HCT116 (cell line): ENCODE results near the gene HERC2. TPM values are rescaled to one million over a fixed set of nuclear protein-coding genes. Genes with fewer than 3 reads are reported as not detected.

ENCODE experiments used
- ATAC-seq: fragments of 200-7000 bp; cut with Tn5 transposase; 2 replicates; pipeline ENCODE4 v1.9.1; 2020; ENCODE audit warnings: mild to moderate bottlenecking, moderate library complexity
- BruUV-seq: library from RNA; stranded (reverse); fragments of 400-500 nt; replicated peaks from 2 replicates; lab custom pipeline; 2021; lab: Mats Ljungman, UMichigan
- CTCF ChIA-PET: fragments of 300-600 bp; sonication (Branson Sonifier 250); formaldehyde crosslinking; loops from one replicate; lab custom pipeline; 2021; ENCODE audit warnings: antibody characterized with exemption; lab: Charles Lee
- POLR2A ChIA-PET: fragments of 300-600, 350-600 bp; sonication (Branson Sonifier 250); formaldehyde crosslinking; loops from one replicate; lab custom pipeline; 2021; ENCODE audit warnings: antibody characterized with exemption; lab: Charles Lee
- RAD21 ChIA-PET, 2 experiments: fragments of 300-600 bp; sonication (Branson Sonifier 250); formaldehyde crosslinking; loops; one replicate each; lab custom pipeline; 2023; ENCODE audit warnings: low total read pairs in 2 of 2; ENCODE audit not compliant: uncharacterized antibody in 2 of 2, unreplicated experiment in 2 of 2, low non-redundant PET in 1 of 2; lab: Charles Lee
- DNase-seq: peaks from one replicate; pipeline ENCODE4 v3.0.0-alpha.2; 2010; ENCODE audit warnings: low read depth, low spot score
- H2AFZ ChIP-seq: fragments of 200-600 bp; shearing (Covaris generic), sonication (generic); 2 replicates; pipeline ENCODE4 v1.6.1; 2017; ENCODE audit warnings: low read depth, mixed run types, mixed read lengths, antibody characterized with exemption, low read length; ENCODE audit not compliant: poor library complexity, severe bottlenecking
- H3K27ac ChIP-seq: 2 replicates; pipeline ENCODE4 v1.5.1; 2012; ENCODE audit warnings: low read depth, low read length
- H3K27me3 ChIP-seq: fragments of 200-600 bp; sonication (generic); 2 replicates; pipeline ENCODE4 v1.6.1; 2016; ENCODE audit warnings: mixed run types, low read length, mixed read lengths; ENCODE audit not compliant: insufficient read depth
- H3K36me3 ChIP-seq, 2 experiments: fragments of 200-500 bp in 1 of 2; fragments of 200-600 bp in 1 of 2; sonication (Bioruptor generic) in 1 of 2; sonication (generic) in 1 of 2; 2 replicates each; pipeline versions ENCODE4 v1.5.1 to v1.6.1; 2014 to 2016; ENCODE audit warnings: low read length in 2 of 2, inconsistent platforms in 1 of 2, mixed read lengths in 1 of 2, mixed run types in 1 of 2; ENCODE audit not compliant: insufficient read depth in 2 of 2, control insufficient read depth in 1 of 2
- H3K4me1 ChIP-seq, 2 experiments: fragments of 200-600 bp in 1 of 2; sonication (generic) in 1 of 2; 2 replicates each; pipeline versions ENCODE4 v1.5.1 to v1.6.1; 2012 to 2017; ENCODE audit warnings: low read length in 2 of 2, inconsistent platforms in 1 of 2, mild to moderate bottlenecking in 1 of 2, mixed read lengths in 1 of 2, mixed run types in 1 of 2, moderate library complexity in 1 of 2; ENCODE audit not compliant: insufficient read depth in 2 of 2, control insufficient read depth in 1 of 2
- H3K4me2 ChIP-seq: fragments of 200-600 bp; sonication (generic); 2 replicates; pipeline ENCODE4 v1.6.1; 2017; ENCODE audit warnings: mixed run types, low read length, mixed read lengths
- H3K4me3 ChIP-seq, 2 experiments: fragments of 200-600 bp in 1 of 2; sonication (generic) in 1 of 2; replicated peaks in 1 of 2; 2 replicates each; pipeline ENCODE4 v1.5.1; 2011 to 2016; ENCODE audit warnings: low read length in 2 of 2, control low read depth in 1 of 2, low read depth in 1 of 2, mild to moderate bottlenecking in 1 of 2, mixed read lengths in 1 of 2, mixed run types in 1 of 2
- H3K79me2 ChIP-seq: fragments of 200-600 bp; sonication (generic); 2 replicates; pipeline ENCODE4 v1.6.1; 2017; ENCODE audit warnings: mild to moderate bottlenecking, mixed run types, low read length, moderate library complexity, mixed read lengths; ENCODE audit not compliant: insufficient read depth
- H3K9ac ChIP-seq: fragments of 200-600 bp; sonication (generic); 2 replicates; pipeline ENCODE4 v1.6.1; 2016; ENCODE audit warnings: low read length, mixed read lengths
- H3K9me2 ChIP-seq: fragments of 200-600 bp; sonication (generic), shearing (Covaris generic); 2 replicates; pipeline ENCODE4 v1.6.1; 2017; ENCODE audit warnings: mixed run types, mild to moderate bottlenecking, moderate library complexity; ENCODE audit not compliant: insufficient read depth
- H3K9me3 ChIP-seq, 2 experiments: fragments of 200-500 bp in 1 of 2; fragments of 200-600 bp in 1 of 2; sonication (Bioruptor generic) in 1 of 2; sonication (generic) in 1 of 2; 2 replicates each; pipeline ENCODE4 v1.6.1; 2014 to 2017; ENCODE audit warnings: low read length in 2 of 2, mixed read lengths in 2 of 2, inconsistent platforms in 1 of 2, low read depth in 1 of 2, mild to moderate bottlenecking in 1 of 2, mixed run types in 1 of 2, moderate library complexity in 1 of 2; ENCODE audit not compliant: control insufficient read depth in 1 of 2, insufficient read depth in 1 of 2
- H4K20me1 ChIP-seq: fragments of 200-600 bp; sonication (generic), shearing (Covaris generic); 2 replicates; pipeline ENCODE4 v1.6.1; 2017; ENCODE audit warnings: mixed run types, mild to moderate bottlenecking, moderate library complexity; ENCODE audit not compliant: insufficient read depth
- ATF3 ChIP-seq: IDR thresholded peaks from 2 replicates; pipeline ENCODE4 v1.6.1; 2012
- CTCF ChIP-seq, 3 experiments: fragments of 200-600 bp in 1 of 3; sonication (generic) in 1 of 3; IDR thresholded peaks in 2 of 3; conservative IDR thresholded peaks in 1 of 3; 2 replicates each; pipeline ENCODE4 v1.5.1; 2012 to 2017; ENCODE audit warnings: low read depth in 2 of 3, low read length in 2 of 3, antibody characterized with exemption in 1 of 3, borderline replicate concordance in 1 of 3, control low read depth in 1 of 3, mild to moderate bottlenecking in 1 of 3, mixed read lengths in 1 of 3, mixed run types in 1 of 3, moderate library complexity in 1 of 3; ENCODE audit not compliant: insufficient read depth in 1 of 3
- EGR1 ChIP-seq: IDR thresholded peaks from 2 replicates; pipeline ENCODE4 v1.6.1; 2012; ENCODE audit warnings: low read depth
- EZH2 ChIP-seq: fragments of 200-600 bp; sonication (generic); IDR thresholded peaks from 2 replicates; pipeline ENCODE4 v1.6.1; 2017; ENCODE audit warnings: antibody characterized with exemption, mixed run types
- EZH2phosphoT487 ChIP-seq: fragments of 200-600 bp; IDR thresholded peaks from 2 replicates; pipeline ENCODE4 v1.6.1; 2018; ENCODE audit warnings: antibody characterized with exemption, borderline replicate concordance
- FOSL1 ChIP-seq: IDR thresholded peaks from 2 replicates; pipeline ENCODE4 v1.6.1; 2012; ENCODE audit warnings: low read depth
- MAX ChIP-seq: IDR thresholded peaks from 2 replicates; pipeline ENCODE4 v1.6.1; 2012
- POLR2A ChIP-seq: IDR thresholded peaks from 2 replicates; pipeline ENCODE4 v1.7.0; 2011; ENCODE audit warnings: borderline replicate concordance; ENCODE audit not compliant: insufficient read depth, insufficient read length; ENCODE audit errors: extremely low read depth
- REST ChIP-seq: IDR thresholded peaks from 2 replicates; pipeline ENCODE4 v1.6.1; 2012; ENCODE audit warnings: low read depth
- SIN3A ChIP-seq: IDR thresholded peaks from 2 replicates; pipeline ENCODE4 v1.6.1; 2012; ENCODE audit warnings: low read depth
- SP1 ChIP-seq: IDR thresholded peaks from 2 replicates; pipeline ENCODE4 v1.6.1; 2012; ENCODE audit warnings: low read depth
- SRF ChIP-seq: IDR thresholded peaks from 2 replicates; pipeline ENCODE4 v1.6.1; 2012; ENCODE audit warnings: low read depth
- ZBTB33 ChIP-seq: IDR thresholded peaks from 2 replicates; pipeline ENCODE4 v1.6.1; 2011; ENCODE audit warnings: mild to moderate bottlenecking, low read length, moderate library complexity; ENCODE audit not compliant: insufficient replicate concordance; ENCODE audit errors: extremely low read depth
- intact Hi-C: fragments of 100-400 bp; cut with micrococcal nuclease; formaldehyde crosslinking; loops from 2 replicates; pipeline ENCODE4 v1.10.0; 2022
- total RNA-seq: library from RNA; stranded (reverse); gene quantifications from one replicate; pipeline ENCODE4 v1.2.1, GENCODE V29; 2021; ENCODE audit not compliant: unreplicated experiment

Gene HERC2
- total RNA-seq, 1 experiment from 2014 or later = 55.5 TPM

GRCh38 chr15:28116521-28117431 is 205.2 kb downstream of the HERC2 start:
- no peaks in the 10 kb centered on the region for H3K27me3 ChIP-seq
- H3K36me3 ChIP-seq = peaks cover 6 to 20% of the 10 kb centered on the region in 2 experiments; a peak in 3 of 4 replicates
- no peak overlapping the region for H3K4me3 ChIP-seq
- POLR2A ChIA-PET = no interaction called here
- TF ChIP-seq ATF3 (no peak), EZH2phosphoT487 (no peak), FOSL1 (no peak), SIN3A (no peak), ZBTB33 (no peak), POLR2A (no peak), SRF (no peak), EZH2 (no peak), EGR1 (no peak), CTCF (IDR thresholded peaks at IDR 0.05 in 2 of 3, conservative IDR thresholded peaks at IDR 0.05 in 1 of 3; ENCODE audit: borderline replicate concordance in 1 of 3, insufficient read depth in 1 of 3, low read depth in 2 of 3, low read length in 2 of 3) (no peak), MAX (no peak), REST (no peak), SP1 (no peak)
- no peak overlapping the region for H2AFZ ChIP-seq
- no peaks in the 10 kb centered on the region for H3K79me2 ChIP-seq
- H3K27ac ChIP-seq = no peak overlapping the region
- DNase-seq (no peak), ATAC-seq (no peak)
- intact Hi-C loops = no loop called here
- no TSS peak for BruUV-seq
- no peak overlapping the region for H3K4me2 ChIP-seq
- H3K9me2 ChIP-seq = no peaks in the 10 kb centered on the region
- H3K9me3 ChIP-seq = no peaks in the 10 kb centered on the region
- no peak overlapping the region for H3K9ac ChIP-seq
- RAD21 ChIA-PET = no interaction called here
- CTCF ChIA-PET = interaction anchor here (3.2 kb wide), 1 partner anchor 10 kb away, joined by 8 read pairs; no protein-coding TSS in a partner anchor
- no peaks in the 10 kb centered on the region for H4K20me1 ChIP-seq
- no peaks in the 10 kb centered on the region for H3K4me1 ChIP-seq
